MM.1S (cell line): ENCODE data around the gene PLPPR4.

ENCODE experiments used
- EZH2 ChIP-seq: fragments of 300-600 bp; sonication (generic); optimal IDR thresholded peaks from 2 replicates; pipeline ENCODE3; 2017; ENCODE audit warnings: low read depth, mild to moderate bottlenecking, antibody characterized with exemption, low read length, mixed read lengths
- EZH2phosphoT487 ChIP-seq: fragments of 300-600 bp; sonication (generic); IDR thresholded peaks from 2 replicates; pipeline ENCODE4 v1.6.1; 2018; ENCODE audit warnings: antibody characterized with exemption, low read length
- TF ChIP-seq, protein P1 (sequence below): fragments of 300-600 bp; sonication (generic); IDR thresholded peaks from 2 replicates; pipeline ENCODE4 v1.5.1; 2016; ENCODE audit warnings: antibody characterized with exemption, low read length, mixed read lengths

DNA sequence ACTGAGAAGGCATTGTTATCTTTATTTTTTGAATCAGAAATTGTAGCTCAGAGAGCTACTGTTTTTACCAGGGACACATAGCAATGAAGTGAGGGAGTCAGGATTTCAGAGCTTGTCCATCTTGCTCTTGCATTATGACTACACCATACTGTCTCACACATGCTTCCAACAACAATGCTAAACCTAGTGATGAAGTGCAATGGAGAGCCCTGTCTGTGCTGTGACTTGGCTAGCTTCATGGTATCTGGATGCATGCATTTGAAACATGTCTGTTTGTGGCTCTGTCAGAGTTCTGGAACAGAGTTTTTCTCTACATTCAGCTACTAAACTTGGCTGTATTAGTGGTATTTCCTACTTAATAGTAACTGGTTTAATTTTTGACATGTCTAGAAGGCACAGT lies 7.0 kb downstream of the PLPPR4 start:
- TF ChIP-seq, protein P1, sequence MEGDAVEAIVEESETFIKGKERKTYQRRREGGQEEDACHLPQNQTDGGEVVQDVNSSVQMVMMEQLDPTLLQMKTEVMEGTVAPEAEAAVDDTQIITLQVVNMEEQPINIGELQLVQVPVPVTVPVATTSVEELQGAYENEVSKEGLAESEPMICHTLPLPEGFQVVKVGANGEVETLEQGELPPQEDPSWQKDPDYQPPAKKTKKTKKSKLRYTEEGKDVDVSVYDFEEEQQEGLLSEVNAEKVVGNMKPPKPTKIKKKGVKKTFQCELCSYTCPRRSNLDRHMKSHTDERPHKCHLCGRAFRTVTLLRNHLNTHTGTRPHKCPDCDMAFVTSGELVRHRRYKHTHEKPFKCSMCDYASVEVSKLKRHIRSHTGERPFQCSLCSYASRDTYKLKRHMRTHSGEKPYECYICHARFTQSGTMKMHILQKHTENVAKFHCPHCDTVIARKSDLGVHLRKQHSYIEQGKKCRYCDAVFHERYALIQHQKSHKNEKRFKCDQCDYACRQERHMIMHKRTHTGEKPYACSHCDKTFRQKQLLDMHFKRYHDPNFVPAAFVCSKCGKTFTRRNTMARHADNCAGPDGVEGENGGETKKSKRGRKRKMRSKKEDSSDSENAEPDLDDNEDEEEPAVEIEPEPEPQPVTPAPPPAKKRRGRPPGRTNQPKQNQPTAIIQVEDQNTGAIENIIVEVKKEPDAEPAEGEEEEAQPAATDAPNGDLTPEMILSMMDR, result no peak
- TF ChIP-seq EZH2 (no peak), EZH2phosphoT487 (no peak)
